NCI-H82 treated with DMSO at 0.1 percent for 48 hours (cell line): ENCODE measurements around the gene EPSTI1.
"Not testable (repeated sequence)": the region's sequence is repeated elsewhere in the genome, so short reads cannot be mapped to it uniquely, and the experiment has no call there.

ENCODE experiments used
- DNase-seq: peaks from one replicate; lab custom pipeline; 2025; ENCODE audit not compliant: unreplicated experiment; lab: John Stamatoyannopoulos, UW

EPSTI1 gene

GRCh38 chr13:42894765-42895243 lies 97.2 kb downstream of the EPSTI1 start:
- DNase-seq, result no peak

- no peak for DNase-seq
Observed at GRCh38 chr13:42893214-42893671, 98.8 kb downstream of the EPSTI1 start.

- DNase-seq, result no peak
Observed at GRCh38 chr13:42892760-42893159, 99.3 kb downstream of the EPSTI1 start.

GRCh38 chr13:42891591-42891990 lies 100.5 kb downstream of the EPSTI1 start:
- DNase-seq, result no peak

- no peak for DNase-seq
Observed at GRCh38 chr13:42885325-42885724, 106.7 kb downstream of the EPSTI1 start.

- DNase-seq, result peak; percentile 61
Observed at GRCh38 chr13:42883771-42884467, 108.1 kb downstream of the EPSTI1 start.

- no peak for DNase-seq
Observed at GRCh38 chr13:42883142-42883541, 108.9 kb downstream of the EPSTI1 start.

GRCh38 chr13:42880056-42880605 lies 111.9 kb downstream of the EPSTI1 start:
- DNase-seq, result no peak

- no peak for DNase-seq
Observed at GRCh38 chr13:42878721-42879120, 113.3 kb downstream of the EPSTI1 start.

- no peak for DNase-seq
Observed at GRCh38 chr13:42876887-42877545, 115.0 kb downstream of the EPSTI1 start.

GRCh38 chr13:42876270-42876714 lies 115.7 kb downstream of the EPSTI1 start:
- DNase-seq, result no peak

- DNase-seq, result no peak
Observed at GRCh38 chr13:42875475-42876269, 116.4 kb downstream of the EPSTI1 start.

- no peak for DNase-seq
Observed at GRCh38 chr13:42874221-42874620, 117.8 kb downstream of the EPSTI1 start.

- no peak for DNase-seq
Observed at GRCh38 chr13:42873081-42873480, 119.0 kb downstream of the EPSTI1 start.

GRCh38 chr13:42867232-42867631 lies 124.8 kb downstream of the EPSTI1 start:
- DNase-seq, result no peak

GRCh38 chr13:42865768-42866102 lies 126.3 kb downstream of the EPSTI1 start:
- DNase-seq, result no peak

GRCh38 chr13:42864952-42865767 lies 126.9 kb downstream of the EPSTI1 start:
- DNase-seq, result no peak

- not testable (repeated sequence) for DNase-seq
Observed at GRCh38 chr13:42862370-42862769, 129.7 kb downstream of the EPSTI1 start.

- DNase-seq, result no peak
Observed at GRCh38 chr13:42860485-42860884, 131.6 kb downstream of the EPSTI1 start.

- DNase-seq, result no peak
Observed at GRCh38 chr13:42859760-42860159, 132.3 kb downstream of the EPSTI1 start.

- DNase-seq, result no peak
Observed at GRCh38 chr13:42855410-42855809, 136.6 kb downstream of the EPSTI1 start.
